ENCODE data around the gene MYO1A. TPM values are rescaled to one million over a fixed set of nuclear protein-coding genes. Genes with fewer than 3 reads are reported as not detected.

MYO1A gene
- total and polyA plus RNA-seq, 7 donors, result 0.04 to 1.3 (median 0.19) TPM; not detected in 1

DNA sequence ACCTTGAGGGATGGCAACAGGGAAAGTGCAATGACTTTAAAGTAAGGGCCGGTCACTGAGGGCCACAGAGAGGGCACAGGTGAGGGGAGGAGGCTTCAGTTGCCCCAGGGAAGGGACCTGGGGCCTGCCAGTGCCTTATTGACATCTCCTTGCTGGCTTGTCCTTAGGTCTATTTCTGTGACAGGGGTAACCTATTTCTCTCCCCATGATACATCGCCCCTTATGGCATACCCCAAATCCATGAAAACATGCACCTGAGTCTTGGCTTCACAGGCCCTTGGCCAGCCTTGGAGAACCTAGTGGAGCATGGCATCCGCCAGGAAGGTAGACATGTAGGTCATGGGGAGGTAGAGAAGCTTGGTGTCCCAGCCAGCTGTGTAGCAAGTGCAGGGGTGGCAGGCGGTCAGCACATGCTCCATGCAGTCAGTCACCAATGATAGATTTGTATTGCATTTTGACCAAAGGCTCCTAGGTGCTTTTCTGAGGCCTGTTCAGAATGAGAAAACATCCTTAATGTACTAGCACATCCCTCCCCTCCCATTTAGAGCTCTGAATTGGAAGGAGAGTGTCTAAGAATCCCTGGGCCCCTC lies 68.9 kb downstream of the MYO1A start:
- H3K4me1 ChIP-seq, result no peaks in the 10 kb centered on the region
- DNase-seq, result no peak
- intact Hi-C loops (cut with DNase I), result no loop called here
- H3K9me3 ChIP-seq, result no peaks in the 10 kb centered on the region
- ATAC-seq, result no peak
- H3K4me3 ChIP-seq, result no peak overlapping the region
- no peaks in the 10 kb centered on the region for H3K27me3 ChIP-seq (ENCODE audit: insufficient read depth in 3 of 3, low read length in 2 of 3)
- TF ChIP-seq, protein P1, sequence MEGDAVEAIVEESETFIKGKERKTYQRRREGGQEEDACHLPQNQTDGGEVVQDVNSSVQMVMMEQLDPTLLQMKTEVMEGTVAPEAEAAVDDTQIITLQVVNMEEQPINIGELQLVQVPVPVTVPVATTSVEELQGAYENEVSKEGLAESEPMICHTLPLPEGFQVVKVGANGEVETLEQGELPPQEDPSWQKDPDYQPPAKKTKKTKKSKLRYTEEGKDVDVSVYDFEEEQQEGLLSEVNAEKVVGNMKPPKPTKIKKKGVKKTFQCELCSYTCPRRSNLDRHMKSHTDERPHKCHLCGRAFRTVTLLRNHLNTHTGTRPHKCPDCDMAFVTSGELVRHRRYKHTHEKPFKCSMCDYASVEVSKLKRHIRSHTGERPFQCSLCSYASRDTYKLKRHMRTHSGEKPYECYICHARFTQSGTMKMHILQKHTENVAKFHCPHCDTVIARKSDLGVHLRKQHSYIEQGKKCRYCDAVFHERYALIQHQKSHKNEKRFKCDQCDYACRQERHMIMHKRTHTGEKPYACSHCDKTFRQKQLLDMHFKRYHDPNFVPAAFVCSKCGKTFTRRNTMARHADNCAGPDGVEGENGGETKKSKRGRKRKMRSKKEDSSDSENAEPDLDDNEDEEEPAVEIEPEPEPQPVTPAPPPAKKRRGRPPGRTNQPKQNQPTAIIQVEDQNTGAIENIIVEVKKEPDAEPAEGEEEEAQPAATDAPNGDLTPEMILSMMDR (IDR thresholded peaks at IDR 0.05), result no peak
- WGBS, 3 donors, result 89 to 96% (median 92%) methylated on average over 4 of the region's 4 CpGs
- H3K36me3 ChIP-seq (ENCODE audit: insufficient read depth in 1 of 2, low read depth in 1 of 2), result peaks cover 0 to 3% of the 10 kb centered on the region in 2 donors
- no peak overlapping the region for H3K27ac ChIP-seq

DNA sequence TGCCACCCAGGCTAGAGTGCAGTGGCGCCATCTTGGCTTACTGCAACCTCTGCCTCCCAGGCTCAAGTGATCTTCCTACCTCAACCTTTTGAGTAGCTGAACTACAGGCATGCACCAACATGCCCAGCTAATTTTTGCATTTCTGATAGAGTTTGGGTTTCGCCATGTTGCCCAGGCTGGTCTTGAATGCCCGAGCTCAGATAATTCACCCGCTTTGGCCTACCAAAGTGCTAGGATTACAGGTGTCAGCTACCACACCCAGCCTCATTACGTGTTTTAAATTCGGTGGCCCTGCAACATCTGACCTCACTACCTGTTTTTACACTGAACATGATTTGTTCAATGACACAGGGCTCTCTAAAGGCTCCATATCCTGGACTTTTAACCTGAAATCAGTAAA lies 69.7 kb downstream of the MYO1A start:
- Histone ChIP-seq H3K27ac (no peak overlapping the region), H3K4me3 (no peak overlapping the region), H3K9me3 (no peaks in the 10 kb centered on the region), H3K36me3 (ENCODE audit: insufficient read depth in 1 of 2, low read depth in 1 of 2) (peaks cover 0 to 3% of the 10 kb centered on the region in 2 donors), H3K27me3 (ENCODE audit: insufficient read depth in 3 of 3, low read length in 2 of 3) (no peaks in the 10 kb centered on the region), H3K4me1 (no peaks in the 10 kb centered on the region)
- intact Hi-C loops (cut with DNase I), result no loop called here
- DNase-seq (no peak), ATAC-seq (no peak)
- TF ChIP-seq, protein P1 (IDR thresholded peaks at IDR 0.05), result no peak
- 95 to 96% (median 95%) methylated on average over 6 of the region's 6 CpGs for WGBS, 3 donors

DNA sequence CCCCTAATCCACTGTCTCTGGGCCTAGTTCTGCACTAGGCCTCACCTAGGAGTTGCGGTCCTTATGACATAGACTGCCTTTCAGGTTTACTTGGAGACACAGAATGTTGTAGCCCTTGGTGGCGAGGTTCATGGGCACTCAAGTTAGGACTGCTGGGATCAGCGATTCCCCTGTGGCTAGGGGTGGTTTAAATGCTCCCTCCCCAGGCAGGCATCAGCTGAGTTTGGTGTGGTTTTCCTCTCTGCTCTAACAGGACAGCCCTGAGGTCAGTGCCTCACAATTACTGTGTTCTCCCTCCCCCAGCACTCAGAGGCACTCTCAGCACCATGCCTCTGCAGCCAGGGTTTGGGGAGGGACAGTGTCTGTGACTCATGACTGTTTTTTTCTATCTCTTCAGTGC lies 70.3 kb downstream of the MYO1A start:
- 94 to 98% (median 97%) methylated on average over 3 of the region's 3 CpGs for WGBS, 3 donors
- H3K27ac ChIP-seq, result no peak overlapping the region
- intact Hi-C loops (cut with DNase I), result no loop called here
- no peaks in the 10 kb centered on the region for H3K4me1 ChIP-seq
- no peak overlapping the region for H3K4me3 ChIP-seq
- no peak for ATAC-seq
- peaks cover 0 to 3% of the 10 kb centered on the region in 2 donors for H3K36me3 ChIP-seq (ENCODE audit: insufficient read depth in 1 of 2, low read depth in 1 of 2)
- no peak for DNase-seq
- TF ChIP-seq, protein P1 (IDR thresholded peaks at IDR 0.05), result no peak
- no peaks in the 10 kb centered on the region for H3K27me3 ChIP-seq (ENCODE audit: insufficient read depth in 3 of 3, low read length in 2 of 3)
- no peaks in the 10 kb centered on the region for H3K9me3 ChIP-seq

Other genes with a start within 250 kb of the MYO1A start
- gene SDR9C7, start 115.7 kb downstream of the MYO1A start, total RNA-seq, result under 1 TPM in 3 of 4 donors, not detected in 1; 0.13 to 0.97 (median 0.69) TPM
- under 1 TPM; 0.07 to 0.23 (median 0.22) TPM for gene SDR9C7, start 115.7 kb downstream of the MYO1A start, polyA plus RNA-seq
- under 1 TPM; 0.20 to 0.52 (median 0.40) TPM for gene RDH16, start 92.5 kb downstream of the MYO1A start, total RNA-seq
- under 1 TPM; 0.10 to 0.47 (median 0.10) TPM for gene RDH16, start 92.5 kb downstream of the MYO1A start, polyA plus RNA-seq
- gene ZBTB39, start 43.6 kb downstream of the MYO1A start, total RNA-seq, result 1 to 10 TPM; 3.2 to 5.2 (median 3.6) TPM
- gene ZBTB39, start 43.6 kb downstream of the MYO1A start, polyA plus RNA-seq, result 1 to 10 TPM; 1.2 to 3.1 (median 1.4) TPM
- not detected for gene TAC3, start 33.6 kb downstream of the MYO1A start, total RNA-seq
- under 1 TPM in 1 of 3 donors, not detected in 2; 0.09 TPM for gene TAC3, start 33.6 kb downstream of the MYO1A start, polyA plus RNA-seq
- gene NEMP1, start 28.7 kb upstream of the MYO1A start, total RNA-seq, result 1 to 10 TPM; 1.5 to 3.2 (median 2.1) TPM
- gene NEMP1, start 28.7 kb upstream of the MYO1A start, polyA plus RNA-seq, result 1 to 10 TPM; 1.3 to 3.0 (median 2.7) TPM
- gene NAB2, start 39.0 kb upstream of the MYO1A start, total RNA-seq, result 10 to 100 TPM in 2 of 4 donors, 1 to 10 TPM in 2; 7.1 to 28.4 (median 10.8) TPM
- 100 to 1,000 TPM in 1 of 3 donors, 1 to 10 TPM in 2; 5.6 to 114 (median 8.2) TPM for gene NAB2, start 39.0 kb upstream of the MYO1A start, polyA plus RNA-seq
- 10 to 100 TPM; 14.1 to 27.7 (median 18.2) TPM for gene STAT6, start 61.2 kb upstream of the MYO1A start, total RNA-seq
- gene STAT6, start 61.2 kb upstream of the MYO1A start, polyA plus RNA-seq, result 10 to 100 TPM; 10.4 to 11.6 (median 11.3) TPM
- gene LRP1, start 78.4 kb upstream of the MYO1A start, total RNA-seq, result 10 to 100 TPM; 33.1 to 50.6 (median 35.1) TPM
- 10 to 100 TPM; 10.7 to 14.7 (median 14.5) TPM for gene LRP1, start 78.4 kb upstream of the MYO1A start, polyA plus RNA-seq
- not detected for gene LRP1-AS, start 97.5 kb upstream of the MYO1A start, total RNA-seq
- not detected for gene LRP1-AS, start 97.5 kb upstream of the MYO1A start, polyA plus RNA-seq
- under 1 TPM in 3 of 4 donors, not detected in 1; 0.24 to 0.58 (median 0.42) TPM for gene NXPH4, start 166.7 kb upstream of the MYO1A start, total RNA-seq
- under 1 TPM in 2 of 3 donors, not detected in 1; 0.01 to 0.20 TPM for gene NXPH4, start 166.7 kb upstream of the MYO1A start, polyA plus RNA-seq
- 10 to 100 TPM; 39.2 to 59.2 (median 47.3) TPM for gene SHMT2, start 179.6 kb upstream of the MYO1A start, total RNA-seq
- gene SHMT2, start 179.6 kb upstream of the MYO1A start, polyA plus RNA-seq, result 10 to 100 TPM; 36.6 to 66.8 (median 62.7) TPM
- 1,000 to 10,000 TPM in 2 of 4 donors, 100 to 1,000 TPM in 2; 576 to 1,676 (median 997) TPM for gene STAC3, start 201.1 kb upstream of the MYO1A start, total RNA-seq
- gene STAC3, start 201.1 kb upstream of the MYO1A start, polyA plus RNA-seq, result 1,000 to 10,000 TPM in 1 of 3 donors, 100 to 1,000 TPM in 1, 10 to 100 TPM in 1; 98.2 to 1,376 (median 738) TPM